ENCODE measurements around the gene TOM1L2. TPM values are rescaled to one million over a fixed set of nuclear protein-coding genes. Genes with fewer than 3 reads are reported as not detected.
"Not testable (repeated sequence)": the region's sequence is repeated elsewhere in the genome, so short reads cannot be mapped to it uniquely, and the experiment has no call there.

Gene TOM1L2
- polyA plus RNA-seq, 1 donor from 2014 or later: 3.7 TPM

DNA sequence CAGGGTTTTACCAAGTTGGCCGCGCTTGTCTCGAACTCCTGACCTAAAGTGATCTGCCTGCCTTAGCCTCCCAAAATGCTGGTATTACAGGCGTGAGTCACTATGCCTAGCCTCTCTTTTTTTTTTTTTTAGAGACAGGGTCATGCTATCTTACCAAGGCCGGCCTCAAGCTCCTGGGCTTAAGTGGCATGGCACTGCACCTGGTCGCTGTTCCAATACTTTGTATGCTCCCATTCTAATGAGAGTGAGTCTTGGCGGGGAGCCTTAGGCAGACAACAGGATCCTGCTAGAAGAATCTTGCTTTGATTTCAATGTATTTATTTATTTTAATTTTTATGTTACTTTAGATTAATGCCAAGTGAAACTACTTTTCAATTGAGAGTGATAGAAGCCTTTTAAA lies 21.9 kb downstream of the TOM1L2 start:
- Mint-ChIP-seq H3K9me3 (no peaks in the 10 kb centered on the region), H3K27me3 (no peaks in the 10 kb centered on the region), H3K36me3 (peaks cover 8% of the 10 kb centered on the region), H3K4me3 (no peak overlapping the region), H3K27ac (no peak overlapping the region), H3K4me1 (peaks cover 5 to 10% (median 5%) of the 10 kb centered on the region in 3 donors)

DNA sequence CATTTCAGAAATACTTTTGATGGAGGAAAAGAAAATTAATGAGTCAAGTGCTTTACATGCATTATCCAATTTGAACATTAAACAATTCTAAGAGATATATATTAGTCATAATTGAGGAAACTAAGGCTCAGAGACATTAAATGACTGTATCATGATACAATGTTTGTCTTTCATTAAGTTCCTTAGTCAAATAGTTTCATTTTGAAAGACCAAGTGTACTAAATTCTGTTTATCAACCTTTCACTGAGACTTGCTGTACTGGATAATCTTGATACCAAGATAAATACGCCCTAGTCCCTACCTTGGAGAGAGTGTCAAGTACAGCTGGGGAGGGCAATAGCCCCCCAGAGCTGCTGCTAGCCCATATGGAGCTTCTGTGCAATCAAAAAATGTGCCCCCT lies 24.2 kb downstream of the TOM1L2 start:
- Mint-ChIP-seq H3K4me3 (no peak overlapping the region), H3K4me1 (peaks cover 10 to 14% (median 11%) of the 10 kb centered on the region in 3 donors), H3K27ac (no peak overlapping the region), H3K9me3 (no peaks in the 10 kb centered on the region), H3K27me3 (no peaks in the 10 kb centered on the region), H3K36me3 (peaks cover 10% of the 10 kb centered on the region)

DNA sequence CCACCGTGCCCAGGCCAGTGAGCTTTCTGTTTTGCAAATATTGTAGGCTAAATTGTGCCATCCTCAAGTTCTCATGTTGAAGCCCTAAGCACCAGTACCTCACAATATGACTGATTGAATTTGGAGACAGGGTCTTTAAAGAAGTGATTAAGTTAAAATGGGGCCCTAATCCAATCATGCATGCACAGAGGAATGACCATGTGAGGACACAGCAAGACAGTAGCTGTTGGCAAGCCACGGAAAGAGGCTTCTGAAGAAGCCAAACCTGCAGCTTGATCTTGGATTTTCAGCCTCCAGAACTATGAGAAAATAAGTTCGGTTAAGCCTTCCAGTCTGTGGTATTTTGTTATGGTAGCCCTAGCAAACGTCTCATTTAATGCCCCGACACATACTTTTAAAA lies 24.9 kb downstream of the TOM1L2 start:
- peaks cover 10 to 14% (median 11%) of the 10 kb centered on the region in 3 donors for H3K4me1 Mint-ChIP-seq

GRCh38 chr17:17946093-17946492 lies 26.1 kb downstream of the TOM1L2 start:
- H3K36me3 Mint-ChIP-seq: peaks cover 8% of the 10 kb centered on the region
- H3K4me3 Mint-ChIP-seq: no peak overlapping the region
- H3K9me3 Mint-ChIP-seq: no peaks in the 10 kb centered on the region
- H3K27ac Mint-ChIP-seq: no peak overlapping the region
- peaks cover 5 to 13% (median 11%) of the 10 kb centered on the region in 3 donors for H3K4me1 Mint-ChIP-seq
- H3K27me3 Mint-ChIP-seq: no peaks in the 10 kb centered on the region

More for the DNA sequence above, 24.9 kb downstream of the TOM1L2 start:
- Mint-ChIP-seq H3K4me3 (no peak overlapping the region), H3K36me3 (peaks cover 10% of the 10 kb centered on the region), H3K9me3 (no peaks in the 10 kb centered on the region), H3K27ac (no peak overlapping the region), H3K27me3 (no peaks in the 10 kb centered on the region)

GRCh38 chr17:17944743-17945142 lies 27.5 kb downstream of the TOM1L2 start:
- Mint-ChIP-seq H3K27ac (no peak overlapping the region), H3K9me3 (no peaks in the 10 kb centered on the region), H3K27me3 (no peaks in the 10 kb centered on the region), H3K36me3 (peaks cover 6% of the 10 kb centered on the region), H3K4me3 (no peak overlapping the region), H3K4me1 (peaks cover 5 to 13% (median 9%) of the 10 kb centered on the region in 3 donors)

- Mint-ChIP-seq H3K27me3 (no peaks in the 10 kb centered on the region), H3K36me3 (peaks cover 6% of the 10 kb centered on the region), H3K4me3 (no peak overlapping the region), H3K4me1 (peaks cover 5 to 13% (median 10%) of the 10 kb centered on the region in 3 donors), H3K9me3 (no peaks in the 10 kb centered on the region), H3K27ac (no peak overlapping the region)
These were observed 28.0 kb downstream of the TOM1L2 start for GRCh38 chr17:17944242-17944641.

DNA sequence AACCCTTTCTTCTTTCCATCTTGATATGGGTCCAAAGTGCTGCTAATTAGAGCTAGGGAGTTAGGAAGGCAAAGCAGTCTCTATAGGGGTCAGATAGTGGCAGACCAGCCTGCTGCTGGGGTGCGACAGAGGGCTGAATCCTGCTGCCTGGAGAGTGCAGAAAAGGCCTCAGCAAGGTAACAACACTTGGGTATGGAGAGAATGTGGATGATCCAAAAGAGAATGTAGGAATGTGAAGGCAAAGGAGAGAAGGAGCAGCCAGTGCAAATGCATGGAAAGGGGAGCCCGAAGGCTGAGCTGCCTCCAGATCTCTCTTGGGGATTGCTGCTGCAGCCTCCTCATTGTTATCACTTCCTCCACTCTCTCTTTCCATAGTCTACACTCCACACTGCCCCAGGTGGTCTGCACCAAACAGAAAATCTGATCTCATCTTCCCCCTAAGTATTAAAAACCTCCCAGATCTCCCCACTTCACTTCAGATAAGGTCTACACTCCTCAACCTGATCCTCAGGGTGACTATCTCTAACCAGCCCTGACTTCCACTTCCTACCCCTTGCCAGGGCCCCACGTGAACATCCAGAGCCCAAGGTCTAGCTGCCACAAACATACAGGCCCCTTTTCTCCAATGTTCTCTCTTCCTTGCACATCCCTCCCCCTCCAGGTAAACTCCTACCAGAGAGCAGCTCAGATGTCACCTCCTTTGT lies 28.8 kb downstream of the TOM1L2 start:
- Mint-ChIP-seq H3K36me3 (peaks cover 6% of the 10 kb centered on the region), H3K4me1 (peaks cover 5 to 15% (median 13%) of the 10 kb centered on the region in 3 donors), H3K9me3 (no peaks in the 10 kb centered on the region), H3K4me3 (peak overlapping the region in 1 of 4 donors; percentile 47), H3K27me3 (no peaks in the 10 kb centered on the region), H3K27ac (peak overlapping the region in 1 of 3 donors; percentile 44)

- peak overlapping the region in 1 of 3 donors; percentile 13 for H3K27ac Mint-ChIP-seq
- H3K36me3 Mint-ChIP-seq: peaks cover 6% of the 10 kb centered on the region
- H3K4me1 Mint-ChIP-seq: peaks cover 5 to 17% (median 13%) of the 10 kb centered on the region in 3 donors
- no peaks in the 10 kb centered on the region for H3K9me3 Mint-ChIP-seq
- no peaks in the 10 kb centered on the region for H3K27me3 Mint-ChIP-seq
- no peak overlapping the region for H3K4me3 Mint-ChIP-seq
These were observed 29.4 kb downstream of the TOM1L2 start for GRCh38 chr17:17942846-17943245.

DNA sequence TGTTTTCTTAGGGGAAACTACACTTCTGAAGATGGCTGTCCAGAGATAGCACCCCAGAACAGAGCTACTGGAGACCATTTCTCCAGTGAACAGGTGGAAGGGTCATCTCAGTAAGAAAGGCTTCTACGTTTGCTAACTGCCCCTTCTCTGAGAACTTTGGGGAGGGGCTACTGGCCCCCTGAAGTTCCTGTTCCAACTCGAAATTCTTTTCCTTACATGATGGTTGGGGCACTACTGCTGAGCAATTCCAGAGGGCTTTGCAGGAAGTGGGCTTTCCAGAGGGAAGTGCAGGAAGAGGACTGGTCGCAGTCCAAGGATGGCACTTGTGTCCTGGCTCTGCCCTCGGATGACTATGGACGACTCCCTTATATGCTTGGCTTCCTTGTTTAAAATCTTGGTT lies 31.2 kb downstream of the TOM1L2 start:
- H3K27ac Mint-ChIP-seq: no peak overlapping the region
- no peaks in the 10 kb centered on the region for H3K9me3 Mint-ChIP-seq
- H3K27me3 Mint-ChIP-seq: no peaks in the 10 kb centered on the region
- H3K4me3 Mint-ChIP-seq: no peak overlapping the region
- H3K36me3 Mint-ChIP-seq: peaks cover 6% of the 10 kb centered on the region
- H3K4me1 Mint-ChIP-seq: peaks cover 8 to 20% (median 13%) of the 10 kb centered on the region in 3 donors

DNA sequence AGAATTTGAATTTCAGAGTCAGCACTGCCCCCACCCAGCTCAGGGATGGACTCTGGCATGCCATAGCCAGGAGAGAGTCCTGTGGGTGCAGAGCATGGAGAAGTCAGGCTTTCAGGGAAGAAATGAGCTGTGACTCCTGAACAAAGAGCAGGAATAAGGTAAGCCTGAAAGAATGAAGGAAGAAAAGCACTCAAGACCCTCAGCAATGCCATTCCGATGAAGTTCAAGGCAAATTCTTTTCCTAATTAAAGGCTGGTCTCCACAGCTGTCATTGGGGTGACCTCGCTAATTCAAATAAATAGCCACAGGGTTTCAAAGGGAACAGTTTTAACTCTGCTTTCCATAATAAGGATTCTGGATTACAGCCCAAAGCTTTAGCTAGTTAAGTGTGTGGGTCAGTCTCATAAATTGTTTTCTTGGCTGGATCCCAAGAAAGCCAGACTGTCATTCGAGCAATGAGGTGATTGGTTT lies 31.7 kb downstream of the TOM1L2 start:
- H3K27me3 Mint-ChIP-seq: no peaks in the 10 kb centered on the region
- peaks cover 6% of the 10 kb centered on the region for H3K36me3 Mint-ChIP-seq
- H3K27ac Mint-ChIP-seq: no peak overlapping the region
- H3K9me3 Mint-ChIP-seq: no peaks in the 10 kb centered on the region
- no peak overlapping the region for H3K4me3 Mint-ChIP-seq
- peaks cover 8 to 20% (median 12%) of the 10 kb centered on the region in 3 donors for H3K4me1 Mint-ChIP-seq

- H3K27ac Mint-ChIP-seq: not testable (repeated sequence)
These were observed 32.3 kb downstream of the TOM1L2 start for GRCh38 chr17:17939941-17940340.

GRCh38 chr17:17938388-17939107 lies 33.7 kb downstream of the TOM1L2 start:
- H3K27me3 Mint-ChIP-seq: no peaks in the 10 kb centered on the region
- H3K4me1 Mint-ChIP-seq: peaks cover 5 to 13% (median 10%) of the 10 kb centered on the region in 3 donors
- H3K27ac Mint-ChIP-seq: no peak overlapping the region
- H3K4me3 Mint-ChIP-seq: peak overlapping the region in 2 of 4 donors; percentile 19 to 65
- peaks cover 3% of the 10 kb centered on the region for H3K36me3 Mint-ChIP-seq
- no peaks in the 10 kb centered on the region for H3K9me3 Mint-ChIP-seq

More at GRCh38 chr17:17939941-17940340, 32.3 kb downstream of the TOM1L2 start:
- peaks cover 8 to 20% (median 14%) of the 10 kb centered on the region in 3 donors for H3K4me1 Mint-ChIP-seq
- H3K4me3 Mint-ChIP-seq, H3K27me3 Mint-ChIP-seq, H3K36me3 Mint-ChIP-seq, H3K9me3 Mint-ChIP-seq: not testable (repeated sequence)

GRCh38 chr17:17937958-17938357 lies 34.2 kb downstream of the TOM1L2 start:
- Mint-ChIP-seq H3K9me3 (no peaks in the 10 kb centered on the region), H3K4me3 (no peak overlapping the region), H3K27ac (no peak overlapping the region), H3K4me1 (peaks cover 3 to 11% (median 5%) of the 10 kb centered on the region in 3 donors), H3K36me3 (peaks cover 2% of the 10 kb centered on the region), H3K27me3 (no peaks in the 10 kb centered on the region)

- no peak overlapping the region for H3K4me3 Mint-ChIP-seq
- no peaks in the 10 kb centered on the region for H3K9me3 Mint-ChIP-seq
- peaks cover 3 to 11% (median 5%) of the 10 kb centered on the region in 3 donors for H3K4me1 Mint-ChIP-seq
- H3K27me3 Mint-ChIP-seq: no peaks in the 10 kb centered on the region
- peaks cover 2% of the 10 kb centered on the region for H3K36me3 Mint-ChIP-seq
- H3K27ac Mint-ChIP-seq: peak overlapping the region in 1 of 3 donors; percentile 53
These were observed 34.9 kb downstream of the TOM1L2 start for GRCh38 chr17:17937201-17937853.
